K562 (cell line): Measurements from ENCODE around the gene SH3BGR. TPM values are rescaled to one million over a fixed set of nuclear protein-coding genes. Genes with fewer than 3 reads are reported as not detected.
A peak's percentile ranks its signal among the peaks of the same experiment; 100 is the strongest.

Experiments
- ETS1 ChIP-seq: conservative IDR thresholded peaks from 2 replicates; pipeline ENCODE4 v1.6.1; 2011; ENCODE audit warnings: low read depth, mild to moderate bottlenecking, low read length; ENCODE audit not compliant: control insufficient read depth
- GATA2 ChIP-seq: sonication (generic); formaldehyde crosslinking; IDR thresholded peaks from 2 replicates; pipeline ENCODE4 v1.4.0; 2020; ENCODE audit warnings: mild to moderate bottlenecking, missing genetic modification reagents
- GMEB1 ChIP-seq: fragments of 250-450 bp; sonication (Bioruptor Pico); IDR thresholded peaks from 2 replicates; pipeline ENCODE4 v1.4.0; 2020; ENCODE audit warnings: mild to moderate bottlenecking
- JUNB ChIP-seq: fragments of 450-650 bp; formaldehyde crosslinking; conservative IDR thresholded peaks from 2 replicates; pipeline ENCODE4 v1.4.0; 2020; ENCODE audit warnings: mild to moderate bottlenecking
- MTA2 ChIP-seq: fragments of 450-650 bp; IDR thresholded peaks from 2 replicates; pipeline ENCODE4 v1.6.1; 2016; ENCODE audit warnings: low read depth
- OTX1 ChIP-seq: fragments of 450-650 bp; formaldehyde crosslinking; IDR thresholded peaks from 2 replicates; pipeline ENCODE4 v1.4.0; 2022; ENCODE audit warnings: mild to moderate bottlenecking
- PPARD ChIP-seq: fragments of 250-450 bp; sonication (Bioruptor Pico); IDR thresholded peaks from 2 replicates; pipeline ENCODE4 v1.8.0; 2022; ENCODE audit warnings: inconsistent platforms, mild to moderate bottlenecking, moderate library complexity
- SRSF9 ChIP-seq: fragments of 200-400 bp; formaldehyde crosslinking; IDR thresholded peaks from 2 replicates; pipeline ENCODE4 v1.6.1; 2017; ENCODE audit warnings: low read depth, low read length, borderline replicate concordance
- TEAD1 ChIP-seq, 2 experiments: fragments of 450-650 bp in 1 of 2; sonication (generic) in 1 of 2; formaldehyde crosslinking; IDR thresholded peaks; 2 replicates each; pipeline versions ENCODE4 v1.4.0 to v1.8.0; 2020 to 2022; ENCODE audit warnings: mild to moderate bottlenecking in 2 of 2, missing genetic modification reagents in 1 of 2
- THRAP3 ChIP-seq: fragments of 450-650 bp; IDR thresholded peaks from 2 replicates; pipeline ENCODE4 v1.6.1; 2016; ENCODE audit warnings: mild to moderate bottlenecking, inconsistent platforms, borderline replicate concordance
- ZFP91 ChIP-seq: sonication (generic); formaldehyde crosslinking; IDR thresholded peaks from 2 replicates; pipeline ENCODE4 v1.8.0; 2022; ENCODE audit warnings: mild to moderate bottlenecking, missing genetic modification reagents
- ZKSCAN8 ChIP-seq: fragments of 200-800 bp; sonication (Bioruptor generic); IDR thresholded peaks from 2 replicates; pipeline ENCODE4 v1.6.1; 2016; ENCODE audit warnings: missing genetic modification characterization, missing compliant biosample characterization
- ZNF217 ChIP-seq: sonication (generic); formaldehyde crosslinking; IDR thresholded peaks from 2 replicates; pipeline ENCODE4 v1.8.0; 2022; ENCODE audit warnings: mild to moderate bottlenecking, missing genetic modification reagents
- ZNF431 ChIP-seq: sonication (generic); formaldehyde crosslinking; IDR thresholded peaks from 2 replicates; pipeline ENCODE4 v1.8.0; 2022; ENCODE audit warnings: mild to moderate bottlenecking, missing genetic modification reagents
- ZNF586 ChIP-seq: fragments of 450-650 bp; formaldehyde crosslinking; conservative IDR thresholded peaks from 2 replicates; pipeline ENCODE4 v1.4.0; 2020; ENCODE audit warnings: mild to moderate bottlenecking, moderate library complexity
- polyA plus RNA-seq, 8 experiments: library from polyadenylated mRNA; depleted of rRNA in 4 of 8; stranded (reverse) in 5 of 8; unstranded in 3 of 8; fragments of >200 nt; fragmentation: Nextera tagmentation in 2 of 8; fragmentation: Illumina TruSeq in 1 of 8; extraction: Ambion mirVana in 2 of 8; extraction: Trizol in 1 of 8; gene quantifications; 2 replicates each; pipeline versions ENCODE4 v1.2.1 to v1.2.3, GENCODE V29; 2011 to 2014; ENCODE audit warnings: inconsistent platforms in 1 of 8, missing spikeins in 1 of 8
- total RNA-seq, 7 experiments: library from RNA; depleted of rRNA in 6 of 7; stranded (reverse); fragments of >200 nt in 6 of 7; fragmentation: Illumina TruSeq in 2 of 7; extraction: Trizol in 2 of 7; gene quantifications; 2 replicates each; pipeline versions ENCODE4 v1.2.1 to v1.2.3, GENCODE V29; 2011 to 2021; ENCODE audit warnings: low replicate concordance in 1 of 7

Gene SH3BGR
- total and polyA plus RNA-seq, 9 of the 15 experiments (the other 6 are each of a cell fraction or from before 2014, with no cell fraction given): 6.6 to 42.9 (median 25.6) TPM

- TF ChIP-seq ETS1 (no peak), PPARD (CRISPR knock-in tag) (no peak), TEAD1 (CRISPR knock-in tag; IDR thresholded peaks at IDR 0.05) (no peak), ZKSCAN8 (CRISPR knock-in tag) (no peak), THRAP3 (no peak), ZFP91 (no peak), MTA2 (no peak), ZNF217 (no peak), OTX1 (0 out of 2 replicates have a peak, but pooled peaks have one; percentile 21), SRSF9 (no peak), GMEB1 (CRISPR knock-in tag) (no peak), GATA2 (no peak), JUNB (CRISPR knock-in tag) (no peak), ZNF431 (CRISPR knock-in tag) (no peak), ZNF586 (CRISPR knock-in tag) (no peak)
These were observed 111.3 kb downstream of the SH3BGR start (continued) for GRCh38 chr21:39562791-39563770.
